Common myeloid progenitor, CD34-positive (primary cell): Measurements from ENCODE around the gene NRARP.

Experiments used
- CTCF ChIA-PET: fragments of 350-600 bp; sonication (Branson Sonifier 250); formaldehyde crosslinking; loops from one replicate; lab custom pipeline; 2021; ENCODE audit warnings: antibody characterized with exemption; lab: Charles Lee
- POLR2A ChIA-PET: fragments of 350-600 bp; sonication (Branson Sonifier 250); formaldehyde crosslinking; loops from one replicate; lab custom pipeline; 2021; ENCODE audit warnings: antibody characterized with exemption; lab: Charles Lee
- DNase-seq, 3 donors: peaks; one replicate each; pipeline versions ENCODE4 v3.0.0 to v3.0.0-alpha.2; 2013
- H3K27ac ChIP-seq, 2 experiments: 1 replicate in 1 of 2; 2 replicates in 1 of 2; pipeline ENCODE4 v1.7.0; 2013; ENCODE audit warnings: inconsistent platforms in 2 of 2, low read length in 2 of 2, mild to moderate bottlenecking in 2 of 2, low read depth in 1 of 2, moderate library complexity in 1 of 2; ENCODE audit not compliant: severe bottlenecking in 2 of 2, insufficient read depth in 1 of 2, poor library complexity in 1 of 2
- H3K27me3 ChIP-seq, 5 experiments: replicated peaks in 2 of 5; 1 replicate in 3 of 5; 2 replicates in 2 of 5; pipeline versions ENCODE4 v1.6.1 to v1.7.0; 2013; ENCODE audit warnings: low read length in 4 of 5, mild to moderate bottlenecking in 2 of 5, moderate library complexity in 2 of 5, inconsistent platforms in 1 of 5; ENCODE audit not compliant: insufficient read depth in 5 of 5, control insufficient read depth in 4 of 5
- H3K36me3 ChIP-seq, 4 experiments: 1 replicate in 2 of 4; 2 replicates in 2 of 4; pipeline versions ENCODE4 v1.6.1 to v1.7.0; 2013; ENCODE audit warnings: low read length in 3 of 4, control low read depth in 1 of 4, mild to moderate bottlenecking in 1 of 4; ENCODE audit not compliant: control insufficient read depth in 4 of 4, insufficient read depth in 4 of 4
- H3K4me1 ChIP-seq, 4 experiments: 1 replicate in 3 of 4; 2 replicates in 1 of 4; pipeline versions ENCODE4 v1.6.1 to v1.7.1; 2013; ENCODE audit warnings: low read length in 3 of 4, mild to moderate bottlenecking in 3 of 4, control low read depth in 1 of 4, inconsistent platforms in 1 of 4, moderate library complexity in 1 of 4; ENCODE audit not compliant: control insufficient read depth in 4 of 4, insufficient read depth in 4 of 4; ENCODE audit errors: control extremely low read depth in 1 of 4
- H3K4me3 ChIP-seq, 7 experiments: 1 replicate in 4 of 7; 2 replicates in 3 of 7; pipeline versions ENCODE4 v1.5.1 to v1.7.0; 2013; ENCODE audit warnings: mild to moderate bottlenecking in 7 of 7, low read length in 6 of 7, moderate library complexity in 6 of 7, inconsistent platforms in 2 of 7, low read depth in 2 of 7, control low read depth in 1 of 7; ENCODE audit not compliant: insufficient read depth in 4 of 7, control insufficient read depth in 1 of 7; ENCODE audit errors: extremely low read depth in 1 of 7
- H3K9me3 ChIP-seq, 5 experiments: 1 replicate in 4 of 5; 2 replicates in 1 of 5; pipeline versions ENCODE4 v1.6.1 to v1.7.1; 2013; ENCODE audit warnings: low read length in 4 of 5, mild to moderate bottlenecking in 2 of 5, inconsistent platforms in 1 of 5, low read depth in 1 of 5, moderate library complexity in 1 of 5; ENCODE audit not compliant: control insufficient read depth in 4 of 5, insufficient read depth in 2 of 5; ENCODE audit errors: control extremely low read depth in 1 of 5
- WGBS: methylation state at CpG from one replicate; pipeline ENCODE4 v1.1.5; 2013; ENCODE audit not compliant: insufficient coverage; 5-methylcytosine and 5-hydroxymethylcytosine counted together

NRARP gene

GRCh38 chr9:137323531-137324331, 21.7 kb upstream of the NRARP start:
- 97% methylated on average over 31 of the region's 37 CpGs for WGBS
- POLR2A ChIA-PET, result interaction anchor here (0.6 kb wide), 1 partner anchor 367 kb away, joined by 4 read pairs; no protein-coding TSS in a partner anchor
- no peak for DNase-seq
- peaks cover 0 to 43% (median 37%) of the 10 kb centered on the region in 4 experiments for H3K4me1 ChIP-seq
- CTCF ChIA-PET, result interaction anchor here (0.8 to 1.1 kb wide), 2 partner anchors 22 to 64 kb away, joined by 3 to 4 read pairs; partner anchors contain the start of gene NRARP
- no peaks in the 10 kb centered on the region for H3K9me3 ChIP-seq
- H3K36me3 ChIP-seq, result peaks cover 0 to 3% (median 0%) of the 10 kb centered on the region in 4 experiments
- no peak overlapping the region for H3K27ac ChIP-seq
- H3K27me3 ChIP-seq, result no peaks in the 10 kb centered on the region
- H3K4me3 ChIP-seq, result no peak overlapping the region

GRCh38 chr9:137321726-137322361, 19.8 kb upstream of the NRARP start:
- DNase-seq, result no peak
- ChIA-PET CTCF (interaction anchor here (7.3 kb wide), 1 partner anchor 19 kb away, joined by 56 read pairs; the partner anchor contains the start of gene NRARP), POLR2A (no interaction called here)
- Histone ChIP-seq H3K4me3 (no peak overlapping the region), H3K9me3 (no peaks in the 10 kb centered on the region), H3K4me1 (peaks cover 0 to 48% (median 45%) of the 10 kb centered on the region in 4 experiments), H3K27me3 (no peaks in the 10 kb centered on the region), H3K27ac (peak overlapping the region; percentile 46 to 64), H3K36me3 (peaks cover 0 to 3% (median 0%) of the 10 kb centered on the region in 4 experiments)
- WGBS, result 96% methylated on average over 16 of the region's 22 CpGs

GRCh38 chr9:137320555-137321384, 18.7 kb upstream of the NRARP start:
- no peaks in the 10 kb centered on the region for H3K27me3 ChIP-seq
- 1% methylated on average over 17 of the region's 24 CpGs for WGBS
- peak overlapping the region; percentile 17 to 70 (median 62) for H3K4me3 ChIP-seq
- peaks cover 0 to 3% (median 0%) of the 10 kb centered on the region in 4 experiments for H3K36me3 ChIP-seq
- ChIA-PET CTCF (interaction anchor here (1.5 to 7.3 kb wide), 2 partner anchors 18 to 34 kb away, joined by 4 to 56 read pairs; partner anchors contain the start of gene NRARP), POLR2A (interaction anchor here (0.9 kb wide), 2 partner anchors 14 to 27 kb away, joined by 4 read pairs; no protein-coding TSS in a partner anchor)
- peaks cover 0 to 50% (median 40%) of the 10 kb centered on the region in 4 experiments for H3K4me1 ChIP-seq
- H3K27ac ChIP-seq, result peak overlapping the region; percentile 46 to 64
- peak; percentile 57 to 92 (median 89) for DNase-seq
- H3K9me3 ChIP-seq, result no peaks in the 10 kb centered on the region

- no peaks in the 10 kb centered on the region for H3K27me3 ChIP-seq
- POLR2A ChIA-PET, result interaction anchor here (0.9 to 1.0 kb wide), 2 partner anchors 13 to 18 kb away, joined by 3 to 4 read pairs; partner anchors contain the start of gene NRARP
- peaks cover 0 to 54% (median 46%) of the 10 kb centered on the region in 4 experiments for H3K4me1 ChIP-seq
- whole genome bisulfite sequencing, result 78% methylated on average over 19 of the region's 22 CpGs
- peaks cover 0 to 3% (median 0%) of the 10 kb centered on the region in 4 experiments for H3K36me3 ChIP-seq
- no peaks in the 10 kb centered on the region for H3K9me3 ChIP-seq
- no peak overlapping the region for H3K27ac ChIP-seq
- no peak for DNase-seq
- peak overlapping the region in 3 of 7 experiments; percentile 3 to 70 (median 63) for H3K4me3 ChIP-seq
- CTCF ChIA-PET, result interaction anchor here (1.5 to 7.3 kb wide), 2 partner anchors 17 to 33 kb away, joined by 4 to 56 read pairs; partner anchors contain the start of gene NRARP
Observed at GRCh38 chr9:137319739-137320551, 17.9 kb upstream of the NRARP start.

GRCh38 chr9:137319011-137319738, 17.1 kb upstream of the NRARP start:
- 98% methylated on average over 26 of the region's 26 CpGs for WGBS
- no peak for DNase-seq
- Histone ChIP-seq H3K27me3 (no peaks in the 10 kb centered on the region), H3K9me3 (no peaks in the 10 kb centered on the region), H3K36me3 (peaks cover 0 to 3% (median 0%) of the 10 kb centered on the region in 4 experiments), H3K27ac (no peak overlapping the region), H3K4me3 (no peak overlapping the region), H3K4me1 (peaks cover 0 to 54% (median 47%) of the 10 kb centered on the region in 4 experiments)
- POLR2A ChIA-PET, result interaction anchor here (0.6 to 1.0 kb wide), 2 partner anchors 17 to 29 kb away, joined by 3 read pairs; partner anchors contain the start of gene NRARP
- CTCF ChIA-PET, result interaction anchor here (1.2 to 7.3 kb wide), 3 partner anchors 12 to 32 kb away, joined by 4 to 56 read pairs (median 4); partner anchors contain the start of gene NRARP
